Fibroblast of mammary gland (primary cell): ENCODE results near the gene NOL4L.

Experiments
- DNase-seq: peaks from one replicate; pipeline ENCODE4 v3.0.0-alpha.2; 2010; ENCODE audit warnings: low read depth
- H3K4me3 ChIP-seq: 2 replicates; pipeline ENCODE4 v1.5.1; 2011; ENCODE audit warnings: low read depth, mild to moderate bottlenecking, low read length, moderate library complexity; ENCODE audit not compliant: control insufficient read depth
- CTCF ChIP-seq: conservative IDR thresholded peaks from 2 replicates; pipeline ENCODE4 v1.5.1; 2011; ENCODE audit warnings: low read depth, low read length, inconsistent platforms; ENCODE audit not compliant: control insufficient read depth, insufficient read depth

NOL4L gene

GRCh38 chr20:32451682-32452461 lies 133.3 kb downstream of the NOL4L start:
- no peak for DNase-seq
- no peak overlapping the region for H3K4me3 ChIP-seq
- TF ChIP-seq CTCF, result no peak

DNA sequence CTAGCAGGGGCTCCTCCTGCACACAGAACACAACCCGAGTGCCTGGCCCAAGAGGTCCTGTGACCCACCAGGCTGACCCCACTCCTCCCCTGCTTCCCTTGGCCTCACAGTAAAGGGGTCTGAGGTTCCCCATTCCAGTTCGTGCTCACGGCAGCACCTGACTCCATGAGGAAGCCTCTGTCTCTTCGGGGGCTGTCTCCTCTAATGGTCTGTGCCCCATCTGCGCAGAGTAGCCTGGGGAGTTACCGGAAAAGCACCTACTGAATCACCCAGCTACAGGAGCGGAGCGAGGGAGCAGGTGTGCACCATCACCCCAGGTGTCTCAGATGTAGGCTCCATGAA lies 133.8 kb downstream of the NOL4L start:
- no peak for DNase-seq
- TF ChIP-seq CTCF, result no peak
- H3K4me3 ChIP-seq, result no peak overlapping the region

- no peak for DNase-seq
Measured at GRCh38 chr20:32450484-32451061, 134.6 kb downstream of the NOL4L start.

GRCh38 chr20:32449890-32450401 lies 135.2 kb downstream of the NOL4L start:
- no peak for TF ChIP-seq CTCF
- no peak for DNase-seq
- H3K4me3 ChIP-seq, result no peak overlapping the region

More at GRCh38 chr20:32450484-32451061, 134.6 kb downstream of the NOL4L start:
- H3K4me3 ChIP-seq, result no peak overlapping the region
- TF ChIP-seq CTCF, result no peak

DNA sequence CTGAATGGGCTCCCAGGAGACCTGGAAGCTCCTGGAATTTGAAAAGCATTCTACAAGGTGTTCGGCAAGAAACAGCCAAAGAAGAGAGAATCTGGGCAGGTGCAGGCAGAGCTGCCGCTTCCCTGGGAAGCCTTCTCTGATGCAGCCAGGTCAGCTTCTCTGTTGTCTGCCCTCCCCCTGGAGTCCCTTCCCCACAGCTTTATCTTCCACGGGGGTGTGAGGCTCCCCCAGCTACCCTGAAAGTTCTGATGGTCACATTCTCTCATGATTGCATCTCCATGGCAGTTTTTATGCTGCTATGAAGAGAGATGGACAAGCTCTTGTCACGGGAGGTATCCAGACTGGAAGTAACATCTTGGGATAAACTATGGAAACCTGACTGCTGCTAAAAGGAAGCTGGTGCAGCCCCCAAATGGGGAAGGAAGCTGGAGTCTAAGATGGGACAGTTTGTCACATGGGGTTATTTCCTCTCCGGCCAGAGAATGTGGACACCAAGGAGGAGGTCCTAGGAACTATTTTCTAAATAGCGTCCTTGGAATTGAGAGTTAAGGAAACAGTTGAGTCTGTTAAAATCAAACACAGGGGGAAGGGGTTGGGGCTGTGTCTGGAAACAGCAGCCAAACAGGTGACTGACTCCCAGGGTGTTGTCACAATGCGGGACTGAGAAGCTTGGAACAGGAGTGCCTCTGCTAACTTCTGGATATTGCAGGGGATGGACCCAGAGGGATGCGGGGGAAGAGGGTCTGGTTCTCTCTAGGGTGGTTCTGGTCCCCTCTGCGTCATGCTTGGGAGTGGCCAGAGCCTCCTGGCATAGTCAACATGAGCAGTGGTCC lies 135.9 kb downstream of the NOL4L start:
- no peak for DNase-seq
- no peak for TF ChIP-seq CTCF
- no peak overlapping the region for H3K4me3 ChIP-seq

GRCh38 chr20:32448306-32449056 lies 136.7 kb downstream of the NOL4L start:
- no peak for TF ChIP-seq CTCF
- no peak for DNase-seq
- H3K4me3 ChIP-seq, result no peak overlapping the region
